ENCODE data around the gene TIMP3. TPM values are rescaled to one million over a fixed set of nuclear protein-coding genes. Genes with fewer than 3 reads are reported as not detected.

The TIMP3 gene
- polyA plus RNA-seq, 3 donors: not detected

GRCh38 chr22:32850591-32851517, 49.3 kb downstream of the TIMP3 start:
- no peaks in the 10 kb centered on the region for H3K36me3 Mint-ChIP-seq
- TF ChIP-seq CTCF (IDR thresholded peaks at IDR 0.05): no peak
- H3K9me3 Mint-ChIP-seq: no peaks in the 10 kb centered on the region
- Histone ChIP-seq H3K9me3 (replicated peaks in 1 of 2; ENCODE audit: control insufficient read depth in 1 of 2, insufficient read depth in 1 of 2, low read length in 2 of 2) (no peaks in the 10 kb centered on the region), H3K4me2 (replicated peaks; ENCODE audit: extremely low read depth, low read length, poor library complexity, severe bottlenecking) (no peak overlapping the region), H3K27me3 (ENCODE audit: control insufficient read depth in 2 of 2, insufficient read depth in 2 of 2, low read length in 2 of 2) (no peaks in the 10 kb centered on the region), H3K27ac (ENCODE audit: low read depth in 1 of 2, low read length in 2 of 2) (no peak overlapping the region), H4K20me1 (ENCODE audit: insufficient read depth, low read length) (no peaks in the 10 kb centered on the region), H3K4me3 (replicated peaks in 1 of 3; ENCODE audit: low read depth in 2 of 3, low read length in 3 of 3) (no peak overlapping the region), H3K79me2 (ENCODE audit: insufficient read depth, low read length) (no peaks in the 10 kb centered on the region), H3K36me3 (replicated peaks in 1 of 2; ENCODE audit: control insufficient read depth in 1 of 2, insufficient read depth in 2 of 2, low read length in 2 of 2) (no peaks in the 10 kb centered on the region), H2AFZ (ENCODE audit: insufficient read depth, low read depth, low read length, poor library complexity, severe bottlenecking) (no peak overlapping the region), H3K4me1 (ENCODE audit: control insufficient read depth in 1 of 2, insufficient read depth in 2 of 2, low read length in 2 of 2) (no peaks in the 10 kb centered on the region), H3K9ac (ENCODE audit: insufficient read depth, low read length, poor library complexity, severe bottlenecking) (no peak overlapping the region)
- no CpG with 5 or more reads among the region's 11 CpGs for WGBS (ENCODE audit: insufficient coverage)
- peaks cover 0 to 3% (median 0%) of the 10 kb centered on the region in 3 donors for H3K27me3 Mint-ChIP-seq (ENCODE audit: low read depth in 3 of 3)
- H3K4me3 Mint-ChIP-seq: no peak overlapping the region
- H3K27ac Mint-ChIP-seq: peak overlapping the region in 2 of 7 donors; percentile 30 to 46
- intact Hi-C loops (cut with micrococcal nuclease): no loop called here
- no peak for DNase-seq
- no peaks in the 10 kb centered on the region for H3K4me1 Mint-ChIP-seq

DNA sequence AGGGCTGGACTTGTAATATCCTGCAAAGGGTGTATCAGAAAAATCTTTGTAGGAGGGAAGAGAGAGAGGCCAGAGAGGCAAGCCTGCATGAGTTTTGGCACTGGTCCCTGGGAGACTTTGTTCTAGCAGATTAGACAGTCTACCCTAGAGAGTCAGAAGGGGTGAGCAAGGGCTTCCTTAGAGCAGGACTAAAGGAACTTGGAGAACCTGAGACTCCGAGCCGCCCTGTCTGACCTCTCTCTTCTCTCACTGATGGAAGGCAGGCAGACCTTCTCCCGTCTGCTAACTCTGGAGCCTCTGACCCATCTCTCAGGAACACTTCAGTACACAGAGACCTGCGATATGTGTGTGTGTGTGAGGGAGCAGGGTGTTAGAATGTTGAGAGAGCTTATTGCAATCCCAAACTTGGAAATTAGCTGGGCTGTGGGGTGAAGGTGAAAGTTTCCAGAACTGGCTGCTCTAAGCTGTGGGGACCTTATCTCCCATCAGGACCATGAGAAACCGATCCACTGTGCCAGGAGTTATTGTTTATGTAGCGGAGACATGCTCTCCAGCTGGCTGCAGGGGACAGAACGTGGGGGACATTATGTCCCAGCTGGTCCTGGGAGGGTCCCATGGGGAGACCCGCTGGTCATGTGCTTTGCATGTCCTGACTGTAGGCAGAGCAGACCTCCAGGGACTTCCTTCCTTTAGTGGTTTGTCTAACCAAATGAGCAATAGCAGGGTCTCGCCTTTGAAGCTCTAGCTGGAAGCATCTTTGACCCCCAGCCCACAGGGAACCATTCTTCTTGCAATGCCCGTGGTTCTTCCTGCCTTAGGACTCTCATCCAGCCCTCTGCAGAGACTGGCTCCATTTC, 51.1 kb downstream of the TIMP3 start:
- Histone ChIP-seq H3K79me2 (ENCODE audit: insufficient read depth, low read length) (no peaks in the 10 kb centered on the region), H3K9ac (ENCODE audit: insufficient read depth, low read length, poor library complexity, severe bottlenecking) (no peak overlapping the region), H3K27me3 (ENCODE audit: control insufficient read depth in 2 of 2, insufficient read depth in 2 of 2, low read length in 2 of 2) (no peaks in the 10 kb centered on the region), H4K20me1 (ENCODE audit: insufficient read depth, low read length) (no peaks in the 10 kb centered on the region), H2AFZ (ENCODE audit: insufficient read depth, low read depth, low read length, poor library complexity, severe bottlenecking) (no peak overlapping the region), H3K9me3 (replicated peaks in 1 of 2; ENCODE audit: control insufficient read depth in 1 of 2, insufficient read depth in 1 of 2, low read length in 2 of 2) (no peaks in the 10 kb centered on the region), H3K36me3 (replicated peaks in 1 of 2; ENCODE audit: control insufficient read depth in 1 of 2, insufficient read depth in 2 of 2, low read length in 2 of 2) (no peaks in the 10 kb centered on the region), H3K4me1 (ENCODE audit: control insufficient read depth in 1 of 2, insufficient read depth in 2 of 2, low read length in 2 of 2) (no peaks in the 10 kb centered on the region), H3K4me2 (replicated peaks; ENCODE audit: extremely low read depth, low read length, poor library complexity, severe bottlenecking) (no peak overlapping the region), H3K4me3 (replicated peaks in 1 of 3; ENCODE audit: low read depth in 2 of 3, low read length in 3 of 3) (no peak overlapping the region), H3K27ac (ENCODE audit: low read depth in 1 of 2, low read length in 2 of 2) (no peak overlapping the region)
- Mint-ChIP-seq H3K27me3 (ENCODE audit: low read depth in 3 of 3) (peaks cover 0 to 3% (median 0%) of the 10 kb centered on the region in 3 donors), H3K36me3 (no peaks in the 10 kb centered on the region), H3K9me3 (no peaks in the 10 kb centered on the region), H3K4me3 (no peak overlapping the region), H3K27ac (no peak overlapping the region), H3K4me1 (no peaks in the 10 kb centered on the region)
- WGBS (ENCODE audit: insufficient coverage): 19% methylated on average over 5 of the region's 10 CpGs
- TF ChIP-seq CTCF (IDR thresholded peaks at IDR 0.05): no peak
- intact Hi-C loops (cut with micrococcal nuclease): no loop called here
- no peak for DNase-seq
